Duodenal mucosa (tissue), 2 donors: ENCODE results near the gene CA9.
"Not testable (repeated sequence)": the region's sequence is repeated elsewhere in the genome, so short reads cannot be mapped to it uniquely, and the experiment has no call there.

Experiments used
- H3K27ac ChIP-seq: one replicate; pipeline ENCODE4 v1.7.0; 2013; ENCODE audit warnings: low read depth, low read length
- H3K27me3 ChIP-seq, 2 donors: one replicate each; pipeline ENCODE4 v1.7.0; 2013; ENCODE audit warnings: low read length in 2 of 2, control low read depth in 1 of 2; ENCODE audit not compliant: insufficient read depth in 2 of 2, control insufficient read depth in 1 of 2
- H3K36me3 ChIP-seq, 2 donors: one replicate each; pipeline ENCODE4 v1.7.0; 2013; ENCODE audit warnings: low read length in 2 of 2, control low read depth in 1 of 2; ENCODE audit not compliant: insufficient read depth in 2 of 2, control insufficient read depth in 1 of 2
- H3K4me1 ChIP-seq, 2 donors: one replicate each; pipeline ENCODE4 v1.7.0; 2013; ENCODE audit warnings: low read length in 2 of 2, control low read depth in 1 of 2; ENCODE audit not compliant: insufficient read depth in 2 of 2, control insufficient read depth in 1 of 2
- H3K4me3 ChIP-seq, 2 donors: one replicate each; pipeline ENCODE4 v1.7.0; 2013; ENCODE audit warnings: low read length in 2 of 2, low read depth in 1 of 2
- H3K9ac ChIP-seq, 2 donors: one replicate each; pipeline ENCODE4 v1.7.0; 2013; ENCODE audit warnings: low read length in 2 of 2, low read depth in 1 of 2
- H3K9me3 ChIP-seq, 2 donors: one replicate each; pipeline ENCODE4 v1.7.0; 2013; ENCODE audit warnings: low read length in 2 of 2, control low read depth in 1 of 2; ENCODE audit not compliant: control insufficient read depth in 1 of 2

CA9 gene

GRCh38 chr9:35673132-35674024 is at the start of gene CA9:
Gene CA9, plus strand, starts transcription at chr9:35673928. Its CDS starts 32 bp downstream, at chr9:35673960.
- Histone ChIP-seq H3K9ac (peak within 1 kb of the TSS; percentile 38 to 44), H3K9me3 (no peaks in the 10 kb centered on the region), H3K27me3 (no peaks in the 10 kb centered on the region), H3K27ac (peak within 1 kb of the TSS; percentile 26), H3K4me1 (peaks cover 36 to 46% of the 10 kb centered on the region in 2 donors), H3K36me3 (no peaks in the 10 kb centered on the region), H3K4me3 (peak within 1 kb of the TSS; percentile 62 to 68)

- Histone ChIP-seq H3K27me3 (no peaks in the 10 kb centered on the region), H3K4me3 (no peak overlapping the region), H3K9me3 (no peaks in the 10 kb centered on the region), H3K36me3 (no peaks in the 10 kb centered on the region), H3K9ac (no peak overlapping the region), H3K27ac (no peak overlapping the region), H3K4me1 (no peaks in the 10 kb centered on the region)
Observed at GRCh38 chr9:35627575-35627974, 46.2 kb upstream of the CA9 start.

GRCh38 chr9:35628389-35628991 is 45.2 kb upstream of the CA9 start:
- Histone ChIP-seq H3K27ac (no peak overlapping the region), H3K4me1 (no peaks in the 10 kb centered on the region), H3K9me3 (no peaks in the 10 kb centered on the region), H3K27me3 (no peaks in the 10 kb centered on the region), H3K9ac (no peak overlapping the region), H3K4me3 (no peak overlapping the region), H3K36me3 (no peaks in the 10 kb centered on the region)

- Histone ChIP-seq H3K27me3 (no peaks in the 10 kb centered on the region), H3K4me3 (no peak overlapping the region), H3K36me3 (no peaks in the 10 kb centered on the region), H3K9ac (no peak overlapping the region), H3K4me1 (no peaks in the 10 kb centered on the region), H3K27ac (no peak overlapping the region), H3K9me3 (no peaks in the 10 kb centered on the region)
Observed at GRCh38 chr9:35629597-35629996, 44.1 kb upstream of the CA9 start.

- no peaks in the 10 kb centered on the region for H3K9me3 ChIP-seq
- no peaks in the 10 kb centered on the region for H3K36me3 ChIP-seq
- H3K9ac ChIP-seq = no peak overlapping the region
- no peaks in the 10 kb centered on the region for H3K4me1 ChIP-seq
- no peaks in the 10 kb centered on the region for H3K27me3 ChIP-seq
- no peak overlapping the region for H3K4me3 ChIP-seq
- no peak overlapping the region for H3K27ac ChIP-seq
Observed at GRCh38 chr9:35635730-35636129, 38.0 kb upstream of the CA9 start.

GRCh38 chr9:35636135-35636876 is 37.4 kb upstream of the CA9 start:
- Histone ChIP-seq H3K27me3 (no peaks in the 10 kb centered on the region), H3K9me3 (no peaks in the 10 kb centered on the region), H3K9ac (no peak overlapping the region), H3K27ac (no peak overlapping the region), H3K4me3 (no peak overlapping the region), H3K4me1 (no peaks in the 10 kb centered on the region), H3K36me3 (no peaks in the 10 kb centered on the region)

GRCh38 chr9:35636877-35637246 is 36.9 kb upstream of the CA9 start:
- not testable (repeated sequence) for H3K27ac ChIP-seq, H3K9ac ChIP-seq, H3K4me1 ChIP-seq, H3K4me3 ChIP-seq, H3K36me3 ChIP-seq, H3K27me3 ChIP-seq, H3K9me3 ChIP-seq

- H3K36me3 ChIP-seq, H3K9me3 ChIP-seq, H3K27ac ChIP-seq, H3K9ac ChIP-seq, H3K4me1 ChIP-seq, H3K27me3 ChIP-seq, H3K4me3 ChIP-seq: not testable (repeated sequence)
Observed at GRCh38 chr9:35637427-35637955, 36.2 kb upstream of the CA9 start.

- H3K36me3 ChIP-seq, H3K4me3 ChIP-seq, H3K27me3 ChIP-seq, H3K4me1 ChIP-seq, H3K9me3 ChIP-seq, H3K27ac ChIP-seq, H3K9ac ChIP-seq: not testable (repeated sequence)
Observed at GRCh38 chr9:35638751-35639150, 35.0 kb upstream of the CA9 start.

- not testable (repeated sequence) for H3K9ac ChIP-seq, H3K27me3 ChIP-seq, H3K4me3 ChIP-seq, H3K36me3 ChIP-seq, H3K9me3 ChIP-seq, H3K27ac ChIP-seq, H3K4me1 ChIP-seq
Observed at GRCh38 chr9:35639225-35639624, 34.5 kb upstream of the CA9 start.
